ENCODE data around the gene SCYGR1.

The SCYGR1 gene

DNA sequence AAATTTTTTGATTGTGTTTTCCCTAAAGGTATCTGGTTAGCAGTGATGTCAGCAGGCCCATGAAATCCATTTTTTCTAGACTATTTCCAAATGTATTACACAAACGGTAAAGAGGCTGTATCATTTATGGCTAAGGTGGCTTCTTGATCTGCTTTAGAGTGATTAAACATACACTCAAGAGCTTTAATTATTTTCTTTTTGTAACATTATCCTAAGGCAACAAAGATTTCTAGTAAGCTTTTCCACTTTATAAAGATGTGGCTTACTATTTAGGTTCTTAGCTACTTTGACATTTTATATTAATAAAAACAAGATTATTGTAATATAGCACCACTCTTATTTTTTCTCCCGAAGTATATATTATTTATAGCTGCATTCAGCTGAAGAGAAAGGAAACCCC is 46.2 kb downstream of the SCYGR1 start:
- DNase-seq (ENCODE audit: low read depth), result no peak
- TF ChIP-seq, protein P1, sequence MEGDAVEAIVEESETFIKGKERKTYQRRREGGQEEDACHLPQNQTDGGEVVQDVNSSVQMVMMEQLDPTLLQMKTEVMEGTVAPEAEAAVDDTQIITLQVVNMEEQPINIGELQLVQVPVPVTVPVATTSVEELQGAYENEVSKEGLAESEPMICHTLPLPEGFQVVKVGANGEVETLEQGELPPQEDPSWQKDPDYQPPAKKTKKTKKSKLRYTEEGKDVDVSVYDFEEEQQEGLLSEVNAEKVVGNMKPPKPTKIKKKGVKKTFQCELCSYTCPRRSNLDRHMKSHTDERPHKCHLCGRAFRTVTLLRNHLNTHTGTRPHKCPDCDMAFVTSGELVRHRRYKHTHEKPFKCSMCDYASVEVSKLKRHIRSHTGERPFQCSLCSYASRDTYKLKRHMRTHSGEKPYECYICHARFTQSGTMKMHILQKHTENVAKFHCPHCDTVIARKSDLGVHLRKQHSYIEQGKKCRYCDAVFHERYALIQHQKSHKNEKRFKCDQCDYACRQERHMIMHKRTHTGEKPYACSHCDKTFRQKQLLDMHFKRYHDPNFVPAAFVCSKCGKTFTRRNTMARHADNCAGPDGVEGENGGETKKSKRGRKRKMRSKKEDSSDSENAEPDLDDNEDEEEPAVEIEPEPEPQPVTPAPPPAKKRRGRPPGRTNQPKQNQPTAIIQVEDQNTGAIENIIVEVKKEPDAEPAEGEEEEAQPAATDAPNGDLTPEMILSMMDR (IDR thresholded peaks at IDR 0.05; ENCODE audit: insufficient read depth, low read depth, low read length, missing control alignments), result no peak
- no peak overlapping the region for H3K4me3 ChIP-seq (ENCODE audit: low read depth, low read length)

GRCh38 chr2:227340106-227340505 is 47.6 kb downstream of the SCYGR1 start:
- TF ChIP-seq, protein P1 (IDR thresholded peaks at IDR 0.05; ENCODE audit: insufficient read depth, low read depth, low read length, missing control alignments), result no peak
- DNase-seq (ENCODE audit: low read depth), result no peak
- H3K4me3 ChIP-seq (ENCODE audit: low read depth, low read length), result no peak overlapping the region

GRCh38 chr2:227339098-227339599 is 48.6 kb downstream of the SCYGR1 start:
- TF ChIP-seq, protein P1 (IDR thresholded peaks at IDR 0.05; ENCODE audit: insufficient read depth, low read depth, low read length, missing control alignments), result no peak
- no peak for DNase-seq (ENCODE audit: low read depth)
- H3K4me3 ChIP-seq (ENCODE audit: low read depth, low read length), result no peak overlapping the region

All from GM12865 (cell line).